Colon (tissue), 2 donors: ENCODE results near the gene THAP11.

Source experiments
- FAIRE-seq: peaks from 2 replicates; lab custom pipeline; 2012; peaks lifted over from hg19 to GRCh38; lab: Jason Lieb, UNC
- donor health status: control.
- donor health status: control.

Gene THAP11

DNA sequence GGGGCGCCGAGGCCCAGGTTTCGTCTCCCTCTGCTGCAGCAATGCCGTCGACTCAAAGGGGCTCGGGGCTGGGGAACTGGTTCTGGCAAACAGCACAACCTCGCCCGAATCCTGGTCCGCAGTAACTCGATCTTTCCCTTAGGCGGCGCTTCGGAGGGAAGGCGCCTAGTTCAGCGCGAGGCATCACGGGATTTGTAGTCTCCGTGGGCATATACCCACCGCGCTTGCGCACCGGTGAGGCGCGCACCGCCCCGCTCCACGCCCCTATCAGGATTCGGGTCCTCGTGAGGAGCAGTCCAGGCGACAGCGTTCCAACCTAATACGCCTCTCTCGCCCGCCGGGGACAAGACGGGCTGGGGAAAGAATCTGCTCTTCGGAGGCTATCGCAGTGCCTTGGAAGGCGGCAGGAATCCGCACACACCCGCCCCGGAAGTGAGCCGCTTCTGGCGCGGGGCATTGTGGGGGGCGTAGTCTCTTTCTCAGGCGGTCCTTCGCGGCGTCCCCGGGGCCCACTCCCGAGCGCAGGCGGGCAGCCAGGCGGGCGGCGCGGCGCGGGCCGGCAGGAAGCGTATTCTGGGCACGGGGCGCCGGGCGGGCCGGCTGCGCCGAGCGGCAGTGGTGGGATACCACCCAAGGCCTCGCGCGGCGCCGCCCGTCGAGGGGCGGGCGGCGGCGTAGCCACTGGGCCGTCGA is at the start of gene THAP11:
Gene THAP11 (plus strand): TSS at position 505 of the 693 bp plus-strand sequence. CDS start 235 bp downstream, outside the sequence.
- FAIRE-seq = no peak

DNA sequence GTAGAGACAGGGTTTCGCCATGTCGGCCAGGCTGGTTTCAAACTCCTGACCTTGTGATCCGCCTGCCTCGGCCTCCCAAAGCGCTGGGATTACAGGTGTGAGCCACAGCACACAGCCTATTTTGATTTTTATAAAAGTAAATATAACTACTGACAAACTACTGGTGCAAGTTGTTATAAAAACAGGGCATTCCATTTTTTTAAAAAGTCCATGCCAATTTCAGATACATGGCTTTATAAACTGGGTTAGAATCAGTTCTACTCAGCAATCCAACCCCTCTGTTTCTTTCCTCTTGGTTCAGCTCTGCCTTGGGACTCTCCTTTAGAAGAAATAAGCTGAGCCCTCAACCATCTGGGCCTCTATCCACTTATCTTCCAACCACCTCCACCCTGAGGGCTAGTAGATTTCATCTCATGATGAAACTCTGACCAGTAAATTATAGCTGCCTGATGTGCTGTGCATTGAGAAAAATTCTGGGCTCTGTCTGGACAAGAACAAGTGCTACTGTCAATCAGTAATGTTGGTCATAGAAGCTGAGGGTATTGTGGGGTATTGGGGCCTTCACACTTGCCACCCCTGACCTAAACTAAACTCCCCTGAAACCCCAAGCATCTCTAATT is 45.9 kb upstream of the THAP11 start:
- FAIRE-seq = no peak

- no peak for FAIRE-seq
These were observed 41.7 kb upstream of the THAP11 start for GRCh38 chr16:67800338-67800926.

GRCh38 chr16:67801241-67801640 is 40.9 kb upstream of the THAP11 start:
- no peak for FAIRE-seq

GRCh38 chr16:67801883-67802282 is 40.2 kb upstream of the THAP11 start:
- no peak for FAIRE-seq

GRCh38 chr16:67803894-67804293 is 38.2 kb upstream of the THAP11 start:
- no peak for FAIRE-seq

- FAIRE-seq = no peak
These were observed 37.1 kb upstream of the THAP11 start for GRCh38 chr16:67804853-67805542.

DNA sequence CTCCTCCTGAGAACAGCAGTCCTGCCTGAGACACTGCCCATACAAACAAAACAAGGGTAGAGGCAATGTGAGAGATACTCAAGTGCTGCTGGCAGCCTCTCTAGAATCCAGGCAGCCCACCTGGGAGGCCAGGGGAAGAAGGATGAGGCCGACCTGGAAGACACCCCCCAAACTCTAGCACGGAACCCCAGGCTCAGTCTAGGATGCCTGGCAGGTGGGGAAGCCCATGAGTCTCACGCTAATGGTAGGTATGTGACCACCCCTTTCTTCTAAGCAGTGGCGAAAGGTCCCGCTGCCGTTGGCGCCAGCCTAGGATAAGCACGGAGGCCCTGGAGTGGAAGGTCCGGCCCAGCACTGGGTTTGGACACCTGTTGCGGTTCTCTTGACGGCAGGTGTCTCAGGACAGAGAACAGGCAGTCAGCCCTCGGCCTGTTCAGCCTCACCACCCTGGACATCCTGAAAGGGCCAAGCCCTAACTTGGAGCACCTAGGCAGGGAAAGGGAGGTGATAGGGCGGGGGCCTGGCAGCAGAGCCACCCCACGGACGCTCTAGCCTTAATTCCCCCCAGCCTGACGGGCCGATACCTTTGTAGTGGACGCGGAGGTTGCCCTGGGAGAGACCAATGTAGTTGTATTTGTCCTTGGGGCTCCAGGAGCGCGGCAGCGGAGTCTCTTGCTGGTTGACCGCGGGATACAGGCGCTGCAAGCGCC is 36.2 kb upstream of the THAP11 start:
- no peak for FAIRE-seq

- FAIRE-seq = peak; percentile 82
These were observed 35.5 kb upstream of the THAP11 start, which contains the start of the genes RANBP10 and TSNAXIP1 for GRCh38 chr16:67806428-67807147. TSS of gene RANBP10 (minus strand) at chr16:67806560. CDS start at chr16:67806536, 24 bp downstream. TSS of gene TSNAXIP1 (plus strand) at chr16:67806889. CDS start at chr16:67807150, 261 bp downstream.

- FAIRE-seq = no peak
These were observed 34.9 kb upstream of the THAP11 start for GRCh38 chr16:67807148-67807682.

DNA sequence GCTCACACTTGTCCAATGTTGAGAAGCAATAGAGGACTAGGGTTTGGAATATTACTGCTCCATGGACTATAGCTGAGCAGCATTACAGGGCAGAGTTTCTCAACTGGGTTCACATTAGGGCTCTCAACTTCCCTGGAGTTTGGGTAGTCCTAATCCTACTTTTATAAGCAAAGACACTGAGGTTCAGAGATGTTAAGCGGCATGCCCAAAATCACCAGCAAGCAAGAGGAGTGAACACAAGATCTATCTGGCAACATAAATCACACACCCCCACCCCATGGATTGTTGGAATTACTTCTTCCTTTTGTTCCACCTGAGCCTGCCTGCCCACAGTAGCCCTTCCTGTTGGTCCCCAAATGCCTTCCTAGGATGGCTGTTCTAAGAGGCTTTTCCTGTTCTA is 30.2 kb upstream of the THAP11 start:
- FAIRE-seq = no peak

DNA sequence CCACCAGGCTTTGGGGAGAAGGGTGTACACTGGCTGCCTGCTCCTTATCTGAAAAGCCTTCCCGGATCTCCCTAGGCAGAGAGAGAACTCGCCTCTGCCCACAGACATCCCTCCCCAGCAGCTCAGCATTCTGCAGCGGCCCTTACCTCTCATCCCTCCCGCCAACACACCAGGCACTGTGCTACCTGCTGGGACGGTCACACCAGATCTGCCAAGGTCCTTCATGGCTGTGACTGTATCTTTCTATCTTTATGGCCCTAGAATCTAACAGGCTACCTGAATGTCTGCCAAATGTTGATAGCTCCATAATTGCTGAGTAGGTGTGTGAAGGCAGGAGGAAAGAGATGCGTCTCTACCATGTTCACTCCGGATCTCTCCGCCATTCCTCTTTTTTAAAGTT is 27.6 kb upstream of the THAP11 start:
- FAIRE-seq = no peak

DNA sequence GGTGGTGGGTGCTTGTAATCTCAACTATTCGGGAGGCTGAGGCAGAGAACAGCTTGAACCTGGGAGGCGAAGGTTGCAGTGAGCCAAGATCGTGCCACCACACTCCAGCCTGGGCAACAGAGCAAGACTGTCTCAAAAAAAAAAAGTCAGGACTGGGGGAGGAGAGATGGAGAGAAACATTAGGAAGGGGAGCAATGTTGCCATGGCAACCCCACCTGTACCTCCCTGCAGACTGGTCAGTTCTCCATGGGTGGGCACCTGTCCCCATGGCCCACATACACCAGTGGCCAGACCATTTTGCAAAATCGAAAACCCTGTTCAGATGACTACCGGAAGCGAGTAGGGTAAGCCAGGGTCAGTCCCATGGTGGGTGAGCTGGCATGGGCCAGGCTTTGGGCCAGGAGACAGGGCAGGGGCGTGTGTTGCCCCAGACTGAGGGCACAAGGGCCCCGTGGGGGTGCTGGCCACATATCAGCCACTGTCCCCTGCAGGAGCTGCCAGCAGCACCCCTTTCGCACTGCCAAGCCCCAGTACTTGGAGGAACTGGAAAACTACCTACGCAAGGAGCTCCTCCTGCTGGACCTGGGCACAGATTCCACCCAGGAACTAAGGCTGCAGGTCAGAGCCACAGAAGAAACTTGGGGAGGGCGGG is 21.4 kb upstream of the THAP11 start:
- no peak for FAIRE-seq

DNA sequence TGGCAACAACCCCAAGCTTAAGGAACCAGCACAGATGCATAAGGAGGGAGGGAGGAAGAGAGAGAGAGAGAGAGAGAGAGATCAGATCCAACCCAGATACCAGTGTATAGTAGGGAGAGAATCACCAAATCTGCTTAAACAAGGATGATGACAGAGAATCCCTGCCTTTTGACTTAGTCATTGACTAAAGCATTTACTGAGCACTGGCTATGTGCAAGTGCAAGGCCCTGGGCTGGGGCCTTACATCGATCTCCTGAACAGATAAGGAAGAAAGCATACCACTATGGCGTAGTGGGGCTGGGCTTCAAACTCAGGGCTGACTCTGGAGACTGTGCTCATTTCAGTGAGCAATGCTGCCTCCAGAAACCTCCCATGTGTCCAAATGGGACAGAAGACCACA is 19.6 kb upstream of the THAP11 start:
- no peak for FAIRE-seq

DNA sequence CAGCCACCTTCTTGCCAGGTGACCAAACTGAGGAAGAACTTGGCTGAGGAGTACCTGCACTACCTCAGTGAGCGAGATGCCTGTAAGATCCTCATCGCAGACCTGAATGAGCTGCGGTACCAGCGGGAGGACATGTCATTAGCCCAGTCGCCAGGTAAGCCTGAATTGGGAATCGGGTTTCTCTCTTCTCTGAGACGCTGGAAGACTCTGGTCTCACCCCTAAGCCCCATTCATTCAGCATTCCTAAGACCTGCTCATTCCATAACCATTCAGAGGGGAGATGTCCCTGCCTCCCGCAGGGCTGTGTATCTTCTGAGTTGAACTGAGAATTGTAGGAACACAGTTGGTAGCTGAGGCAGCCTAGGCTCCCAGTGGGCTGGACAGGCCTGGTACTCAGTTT is 17.0 kb upstream of the THAP11 start:
- no peak for FAIRE-seq

DNA sequence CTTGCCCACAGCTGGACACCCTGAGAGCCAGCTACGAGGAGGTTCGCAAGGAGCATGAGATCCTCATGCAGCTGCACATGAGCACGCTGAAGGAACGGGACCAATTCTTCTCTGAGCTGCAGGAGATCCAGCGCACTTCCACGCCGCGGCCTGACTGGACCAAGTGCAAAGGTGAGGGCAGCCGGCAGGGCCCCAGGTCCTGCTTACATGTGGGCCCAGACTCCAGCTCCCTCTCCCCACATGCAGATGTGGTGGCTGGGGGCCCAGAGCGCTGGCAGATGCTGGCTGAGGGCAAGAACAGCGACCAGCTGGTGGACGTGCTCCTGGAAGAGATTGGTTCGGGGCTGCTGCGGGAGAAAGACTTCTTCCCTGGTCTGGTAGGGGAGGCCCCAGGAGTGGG is 16.2 kb upstream of the THAP11 start:
- no peak for FAIRE-seq

DNA sequence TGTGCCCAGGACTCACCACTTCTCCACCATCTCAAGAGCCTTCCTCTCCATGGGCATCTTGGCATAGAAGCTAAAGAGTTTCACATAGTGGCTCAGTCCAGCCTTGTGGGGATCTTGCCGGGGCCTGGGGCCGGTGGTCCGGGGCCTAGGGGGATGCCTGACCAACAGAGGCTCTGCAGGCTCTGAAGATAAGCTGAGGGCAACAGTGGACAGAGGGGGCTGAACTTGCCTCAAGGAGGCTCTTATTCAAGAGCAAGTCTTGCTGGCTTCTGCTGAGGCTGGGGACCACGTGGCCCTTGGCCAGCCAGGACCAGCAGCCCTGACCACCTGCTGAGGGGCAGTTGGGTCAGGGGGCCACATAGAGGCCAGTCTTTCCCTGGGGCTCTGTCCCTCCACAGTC is 13.5 kb upstream of the THAP11 start:
- no peak for FAIRE-seq

DNA sequence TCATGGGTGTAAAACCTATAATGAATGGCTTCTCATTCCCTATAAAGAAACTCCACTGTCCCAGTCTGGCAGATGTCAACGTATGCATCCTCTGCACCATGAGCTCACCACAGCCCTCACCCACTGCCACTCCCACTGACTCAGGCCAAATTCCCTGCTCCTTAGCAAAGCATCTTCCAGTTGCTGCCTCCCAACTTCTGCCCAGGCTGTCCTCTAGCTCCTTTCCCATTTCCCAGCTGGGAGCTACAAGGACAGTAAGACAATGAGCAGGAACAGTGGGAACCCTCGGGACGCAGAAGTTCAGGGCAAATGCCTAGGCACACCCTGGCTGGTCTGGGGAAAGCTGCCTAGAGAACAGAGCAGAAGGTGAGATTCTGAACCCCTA is 9.1 kb upstream of the THAP11 start:
- no peak for FAIRE-seq

- no peak for FAIRE-seq
These were observed 8.5 kb upstream of the THAP11 start for GRCh38 chr16:67833415-67834241.

DNA sequence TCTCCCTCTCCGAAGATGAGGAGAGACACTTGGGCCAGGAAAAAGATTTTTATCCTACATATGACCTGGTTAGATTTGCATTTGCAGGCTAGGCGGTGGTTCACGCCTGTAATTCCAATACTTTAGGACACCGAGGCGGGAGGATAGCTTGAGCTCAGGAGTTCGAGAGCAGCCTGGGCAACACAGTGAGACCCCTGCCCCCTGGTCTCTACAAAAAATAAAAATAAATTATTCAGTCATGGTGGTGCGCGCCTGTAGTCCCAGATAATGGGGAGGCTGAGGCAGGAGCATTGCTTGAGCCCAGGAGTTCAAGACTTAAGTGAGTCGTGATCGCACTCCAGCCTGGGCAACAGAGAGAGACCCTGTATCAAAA is 7.9 kb upstream of the THAP11 start:
- FAIRE-seq = no peak
